H54 (cell line): ENCODE measurements around the gene INA.
"Not testable (repeated sequence)": the region's sequence is repeated elsewhere in the genome, so short reads cannot be mapped to it uniquely, and the experiment has no call there.

Experiments
- DNase-seq: peaks from one replicate; pipeline ENCODE4 v3.0.0; 2011; ENCODE audit warnings: low spot score, mixed read lengths; ENCODE audit not compliant: insufficient read length
- FAIRE-seq: peaks from 3 replicates; lab custom pipeline; 2011; peaks lifted over from hg19 to GRCh38; lab: Jason Lieb, UNC
- POLR2A ChIP-seq: IDR thresholded peaks from 2 replicates; pipeline ENCODE4 v1.6.1; 2011; ENCODE audit warnings: low read depth, mild to moderate bottlenecking, low read length

INA gene

DNA sequence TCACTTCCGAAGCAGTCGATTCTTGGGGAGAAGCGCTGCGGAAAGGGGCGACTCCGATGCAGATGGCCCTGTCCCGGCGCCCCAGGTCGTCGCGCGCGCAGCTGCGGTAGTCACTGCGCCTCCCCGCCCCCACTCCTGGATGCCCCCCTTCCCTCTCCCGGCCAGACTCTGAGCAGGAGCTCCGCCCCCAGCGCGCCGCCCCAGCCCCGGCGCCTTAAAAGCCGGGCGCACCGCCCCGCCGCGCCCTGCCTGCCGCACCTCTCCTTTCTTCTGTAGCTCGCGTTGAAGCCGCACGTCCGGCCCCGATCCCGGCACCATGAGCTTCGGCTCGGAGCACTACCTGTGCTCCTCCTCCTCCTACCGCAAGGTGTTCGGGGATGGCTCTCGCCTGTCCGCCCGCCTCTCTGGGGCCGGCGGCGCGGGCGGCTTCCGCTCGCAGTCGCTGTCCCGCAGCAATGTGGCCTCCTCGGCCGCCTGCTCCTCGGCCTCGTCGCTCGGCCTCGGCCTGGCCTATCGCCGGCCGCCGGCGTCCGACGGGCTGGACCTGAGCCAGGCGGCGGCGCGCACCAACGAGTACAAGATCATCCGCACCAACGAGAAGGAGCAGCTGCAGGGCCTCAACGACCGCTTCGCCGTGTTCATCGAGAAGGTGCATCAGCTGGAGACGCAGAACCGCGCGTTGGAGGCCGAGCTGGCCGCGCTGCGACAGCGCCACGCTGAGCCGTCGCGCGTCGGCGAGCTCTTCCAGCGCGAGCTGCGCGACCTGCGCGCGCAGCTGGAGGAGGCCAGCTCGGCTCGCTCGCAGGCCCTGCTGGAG lies at the start of gene INA:
TSS of gene INA (plus strand) at position 243 of the 817 bp plus-strand sequence. CDS start at position 317, 74 bp downstream.
- no peak for DNase-seq
- no peak for FAIRE-seq
- TF ChIP-seq POLR2A, result no peak

DNA sequence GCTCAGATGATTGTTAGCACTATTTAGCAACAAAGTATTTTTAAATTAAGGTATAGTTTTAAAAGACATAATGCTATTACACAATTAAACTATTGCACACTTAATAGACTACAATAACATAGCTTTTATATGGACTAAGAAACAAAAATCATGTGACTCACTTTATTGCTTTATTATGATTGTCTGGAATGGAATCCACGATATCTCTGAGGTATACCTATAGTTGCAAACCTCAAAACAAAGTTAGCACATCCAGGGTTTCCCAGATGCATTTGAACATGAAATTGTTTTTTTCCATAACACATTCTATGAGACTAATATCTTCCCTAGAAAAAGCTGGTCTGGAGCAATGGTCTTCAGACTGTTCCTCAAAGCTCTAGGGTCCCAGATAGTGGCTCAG lies 49.5 kb upstream of the INA start:
- FAIRE-seq (no peak), DNase-seq (no peak)
- no peak for TF ChIP-seq POLR2A

DNA sequence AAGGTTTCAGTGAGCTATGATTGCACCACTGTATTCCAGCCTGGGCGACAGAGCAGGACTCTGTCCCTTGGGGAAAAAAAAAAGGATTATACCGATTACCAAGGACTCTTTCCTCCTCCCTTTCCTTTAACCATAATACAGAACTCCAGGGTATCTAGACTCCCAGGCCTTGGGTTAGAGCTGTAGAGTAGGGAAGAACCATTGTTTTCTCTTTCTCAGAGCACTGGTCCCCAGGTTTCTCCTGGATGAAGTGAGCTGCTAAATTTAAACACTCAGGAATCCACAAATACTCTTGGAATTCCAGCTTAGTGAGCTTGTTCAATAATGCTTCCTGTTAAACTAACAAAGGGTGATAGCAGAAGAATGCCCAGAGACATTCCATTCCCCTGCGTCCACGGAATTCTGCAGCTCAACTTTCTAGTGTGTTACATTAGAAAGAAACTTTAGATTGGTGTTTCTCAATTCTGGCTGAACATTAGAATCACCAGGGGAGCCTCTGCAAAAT lies 45.8 kb upstream of the INA start:
- no peak for TF ChIP-seq POLR2A
- peak; percentile 56 for DNase-seq
- no peak for FAIRE-seq

DNA sequence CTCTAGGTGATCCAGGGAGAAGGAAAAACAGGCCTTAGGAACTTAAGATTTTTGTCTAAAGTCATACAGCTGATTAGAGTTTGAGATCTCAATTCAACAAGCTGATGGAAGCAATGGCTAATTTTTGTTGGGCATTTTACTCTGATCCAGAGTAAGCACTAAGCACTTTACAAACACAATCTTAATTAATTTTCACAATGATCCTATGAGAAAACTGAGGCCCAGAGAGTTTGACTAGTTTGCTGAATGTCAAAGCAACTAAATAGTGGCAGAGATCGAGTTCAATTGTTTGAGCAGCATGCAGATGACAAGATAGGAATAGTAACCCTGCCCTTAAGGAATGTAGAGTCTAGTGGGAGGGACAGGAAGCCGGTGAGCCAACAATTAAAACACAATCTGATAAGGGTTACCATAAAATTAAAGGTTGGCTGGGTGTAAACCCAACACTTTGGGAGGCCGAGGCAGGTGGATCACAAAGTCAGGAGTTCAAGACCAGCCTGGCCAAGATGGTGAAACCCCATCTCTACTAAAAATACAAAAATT lies 44.7 kb upstream of the INA start:
- no peak for FAIRE-seq
- no peak for DNase-seq
- TF ChIP-seq POLR2A, result no peak

DNA sequence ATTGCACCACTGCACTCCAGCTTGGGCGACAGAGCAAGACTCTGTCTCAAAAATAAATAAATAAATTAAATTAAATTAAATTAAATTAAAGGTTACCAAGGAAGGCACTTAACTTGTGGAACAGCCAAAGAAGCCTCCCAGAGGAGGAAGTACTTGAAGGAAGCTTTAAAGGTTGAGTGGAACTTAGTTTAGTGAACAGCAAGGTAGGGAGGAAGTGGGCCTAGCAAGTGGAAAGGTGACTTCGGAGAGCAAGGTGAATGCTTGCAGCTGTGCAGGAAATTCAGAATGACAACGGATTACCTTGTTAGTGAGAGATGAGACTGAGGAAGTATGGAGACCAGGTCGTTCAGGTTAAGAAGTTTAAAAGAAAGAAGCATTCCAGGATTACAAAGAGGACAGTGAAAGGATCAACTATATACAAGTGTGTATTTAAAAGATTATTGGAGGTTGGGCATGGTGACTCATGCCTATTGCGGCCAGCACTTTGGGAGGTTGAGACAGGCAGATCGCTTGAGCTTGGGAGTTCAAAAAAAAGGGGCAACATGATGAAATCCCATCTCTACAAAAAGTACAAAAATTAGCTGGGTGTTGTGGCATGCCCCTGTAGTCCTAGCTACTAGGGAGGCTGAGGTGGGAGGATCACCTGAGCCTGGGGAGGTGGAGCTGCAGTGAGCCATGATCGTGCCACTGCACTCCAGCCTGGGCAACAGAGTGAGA lies 44.0 kb upstream of the INA start:
- DNase-seq, result no peak
- FAIRE-seq, result no peak

DNA sequence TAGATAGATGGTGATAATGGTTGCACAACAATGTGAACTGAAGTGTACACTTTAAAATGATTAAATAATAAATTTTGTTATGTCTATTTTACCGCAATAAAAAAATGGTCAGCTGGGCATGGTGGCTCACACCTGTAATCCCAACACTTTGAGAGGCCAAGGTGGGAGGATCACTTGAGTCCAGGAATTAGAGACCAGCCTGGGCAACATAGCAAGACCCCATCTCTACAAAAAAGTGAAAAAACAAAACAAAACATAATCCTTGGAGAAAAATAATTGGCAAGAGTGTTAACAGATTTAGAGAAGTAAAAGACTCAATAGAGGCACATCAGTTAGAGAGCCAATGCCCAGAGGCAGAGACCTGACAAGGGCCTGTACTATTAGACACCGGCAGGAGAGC lies 41.2 kb upstream of the INA start:
- no peak for TF ChIP-seq POLR2A
- DNase-seq (no peak), FAIRE-seq (no peak)

More for the DNA sequence above, 44.0 kb upstream of the INA start:
- TF ChIP-seq POLR2A, result no peak

DNA sequence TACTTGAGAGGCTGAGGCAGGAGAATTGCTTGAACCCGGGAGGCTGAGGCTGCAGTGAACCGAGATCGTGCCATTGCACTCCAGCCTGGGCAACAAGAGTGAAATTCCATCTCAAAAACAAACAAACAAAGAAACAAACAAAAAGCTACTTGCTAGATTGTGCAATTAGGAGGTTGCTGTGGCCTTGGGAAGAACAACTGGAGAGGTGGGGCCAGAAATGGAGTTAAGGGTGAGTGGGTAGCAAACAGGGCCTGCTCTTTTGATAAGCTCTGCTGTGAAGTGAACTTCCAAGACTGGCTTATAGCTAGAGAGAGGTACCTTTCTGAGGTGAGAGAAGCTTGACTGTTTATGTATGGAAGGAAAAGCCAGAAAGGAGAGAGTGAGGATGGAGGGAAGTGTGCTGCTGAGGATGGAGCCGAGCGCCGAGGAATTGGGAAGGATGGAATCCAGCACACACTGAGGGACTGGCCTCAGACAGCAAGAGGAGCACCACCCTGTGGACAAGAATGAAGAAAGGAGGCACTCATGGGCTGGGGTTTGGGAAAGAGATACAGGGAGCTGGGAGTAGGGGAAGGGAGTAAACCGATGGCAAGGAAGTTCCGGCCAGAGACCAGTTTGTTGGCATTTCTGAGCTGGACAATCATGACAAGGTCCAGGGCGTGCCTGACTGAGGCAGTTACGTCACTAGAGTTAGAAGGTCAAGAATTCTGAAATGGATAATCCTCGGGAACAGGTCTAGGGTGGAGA lies 38.3 kb upstream of the INA start:
- no peak for FAIRE-seq
- no peak for DNase-seq

DNA sequence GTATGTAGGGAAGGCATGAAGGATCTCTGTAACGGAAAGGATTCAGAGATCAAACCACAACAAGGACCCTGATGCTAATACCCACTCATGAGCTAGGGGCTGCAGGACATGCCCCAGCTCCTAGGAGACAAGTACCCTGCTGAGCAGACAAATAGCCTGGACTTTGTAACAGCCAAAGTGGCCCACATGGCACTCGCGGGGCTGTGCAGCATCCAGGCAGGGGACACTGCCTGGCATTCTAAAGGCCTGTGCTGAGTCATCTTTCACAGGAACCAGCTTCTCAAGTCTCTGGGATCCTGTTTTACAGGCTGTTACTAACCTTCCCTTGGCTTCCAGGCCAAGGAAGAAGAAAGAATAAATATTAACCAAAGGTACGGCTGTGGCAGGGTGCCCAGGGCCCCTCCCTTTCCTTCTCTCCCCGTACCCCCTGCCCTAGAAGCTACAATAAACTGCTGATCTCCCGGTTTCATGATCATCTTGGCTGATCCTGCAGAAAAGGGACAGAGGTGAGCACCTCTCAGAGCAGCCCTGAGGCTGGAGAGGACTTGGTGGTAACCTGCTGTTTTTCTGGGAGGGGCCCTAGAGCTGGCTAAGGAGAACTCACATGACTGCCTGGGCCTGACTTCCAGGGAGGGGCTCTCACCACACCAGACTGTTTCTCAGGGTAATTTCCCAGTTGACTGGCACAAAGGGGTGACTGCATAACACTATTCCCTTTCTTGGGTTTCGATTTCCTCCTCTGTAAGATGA lies 35.5 kb upstream of the INA start:
- 0 out of 2 replicates have a peak, but pooled peaks have one; percentile 16 for TF ChIP-seq POLR2A
- FAIRE-seq (no peak), DNase-seq (peak; percentile 59)

More for the DNA sequence above, 38.3 kb upstream of the INA start:
- TF ChIP-seq POLR2A, result no peak

DNA sequence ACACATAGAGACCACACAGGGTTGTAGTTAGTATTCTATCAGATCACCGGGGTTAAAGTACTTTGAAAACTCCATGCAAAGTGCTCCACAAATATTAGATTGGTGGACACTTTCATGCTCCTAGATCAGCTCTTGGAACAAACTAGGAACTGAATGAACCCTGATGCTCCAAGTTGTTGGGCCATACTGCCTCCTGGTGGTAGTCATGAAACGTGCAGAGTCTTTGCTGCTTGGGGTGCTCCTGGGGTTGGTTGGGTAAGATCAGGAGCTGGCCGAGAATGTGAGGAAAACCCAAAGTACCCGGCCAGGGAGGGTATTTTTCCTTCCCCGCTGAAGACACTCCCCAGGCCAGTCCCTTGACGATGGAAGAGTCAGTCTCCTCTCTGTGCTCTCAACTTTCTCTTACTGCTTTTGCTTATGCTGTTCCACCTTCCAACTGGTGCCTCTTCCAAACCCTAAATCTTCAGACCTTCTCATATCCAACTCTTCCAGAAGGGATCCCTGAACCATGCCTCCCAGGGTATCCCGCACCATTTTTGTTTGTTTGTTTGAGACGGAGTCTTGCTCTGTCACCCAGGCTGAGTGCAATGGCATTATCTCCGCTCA lies 32.2 kb upstream of the INA start:
- no peak for TF ChIP-seq POLR2A
- peak; percentile 84 for DNase-seq
- no peak for FAIRE-seq

DNA sequence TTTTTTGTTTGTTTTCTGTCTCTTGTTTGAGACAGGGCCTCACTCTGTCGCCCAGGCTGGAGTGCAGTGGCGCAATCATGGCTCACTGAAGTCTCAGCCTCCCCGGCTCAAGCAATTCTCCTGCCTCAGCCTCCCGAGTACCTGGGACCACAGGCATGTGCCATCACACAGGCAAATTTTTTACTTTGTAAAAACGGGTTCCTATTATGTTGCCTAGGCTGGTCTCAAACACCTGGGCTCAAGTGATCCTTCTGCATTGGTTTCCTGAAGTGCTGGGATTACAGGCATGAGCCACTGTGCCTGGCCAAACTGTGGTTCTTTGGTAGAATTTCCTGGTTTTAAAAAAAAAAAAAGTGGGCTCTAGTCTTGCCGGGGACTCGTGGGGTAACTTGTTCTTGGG lies 31.4 kb upstream of the INA start, which contains the start of gene RPEL1:
TSS of gene RPEL1 (plus strand) at position 301 of the 400 bp plus-strand sequence. CDS start 110 bp downstream, outside the sequence.
- not testable (repeated sequence) for FAIRE-seq, DNase-seq

DNA sequence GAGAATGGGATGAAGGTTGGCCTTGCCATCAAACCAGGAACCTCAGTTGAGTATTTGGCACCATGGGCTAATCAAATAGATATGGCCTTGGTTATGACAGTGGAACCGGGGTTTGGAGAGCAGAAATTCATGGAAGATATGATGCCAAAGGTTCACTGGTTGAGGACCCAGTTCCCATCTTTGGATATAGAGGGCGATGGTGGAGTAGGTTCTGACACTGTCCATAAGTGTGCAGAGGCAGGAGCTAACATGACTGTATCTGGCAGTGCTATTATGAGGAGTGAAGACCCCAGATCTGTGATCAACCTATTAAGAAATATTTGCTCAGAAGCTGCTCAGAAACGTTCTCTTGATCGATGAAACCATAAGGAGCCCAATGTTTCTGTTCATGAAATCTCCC lies 30.6 kb upstream of the INA start:
- no peak for FAIRE-seq
- DNase-seq, result no peak
- TF ChIP-seq POLR2A, result no peak

DNA sequence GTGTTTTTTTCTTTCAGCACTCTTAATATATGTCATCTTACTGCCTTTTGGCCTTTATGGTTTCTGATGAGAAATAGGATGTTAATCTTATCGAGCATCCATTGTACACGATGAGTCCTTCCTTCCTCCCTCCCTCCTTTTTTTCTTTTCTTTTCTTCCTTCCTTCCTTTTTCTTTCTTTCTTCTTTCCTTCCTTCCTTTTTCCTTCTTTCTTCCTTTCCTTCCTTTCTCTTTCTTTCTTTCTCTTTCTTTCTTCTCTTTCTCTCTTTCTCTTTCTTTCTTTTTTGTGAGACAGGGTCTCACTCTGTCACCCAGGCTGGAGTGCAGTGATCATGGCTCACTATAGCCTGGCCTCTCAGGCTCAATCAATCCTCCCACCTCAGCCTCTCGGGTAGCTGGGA lies 22.8 kb upstream of the INA start:
- DNase-seq (no peak), FAIRE-seq (no peak)
- TF ChIP-seq POLR2A, result no peak
